ENCODE measurements around the gene ALPL. TPM values are rescaled to one million over a fixed set of nuclear protein-coding genes. Genes with fewer than 3 reads are reported as not detected.

ALPL gene
- total RNA-seq, 1 experiment from 2014 or later: not detected

Other genes starting within 250 kb of the ALPL start
- 66.6 and 72.6 TPM in 2 replicates for gene ECE1, start 219.0 kb upstream of the ALPL start, total RNA-seq (2014; rRNA removed; shearing (Covaris generic))
- 12.3 and 13.2 TPM in 2 replicates for gene NBPF3, start 69.3 kb upstream of the ALPL start, total RNA-seq (2014; rRNA removed; shearing (Covaris generic))
- gene RAP1GAP, start 159.9 kb downstream of the ALPL start, total RNA-seq (2014; rRNA removed; shearing (Covaris generic)): 0.03 and 0.19 TPM in 2 replicates